Measurements from ENCODE around the gene RHOG.
"Not testable (repeated sequence)": the region's sequence is repeated elsewhere in the genome, so short reads cannot be mapped to it uniquely, and the experiment has no call there.

RHOG gene

GRCh38 chr11:3840870-3841425 is at the start of gene RHOG:
TSS of gene RHOG (minus strand) at chr11:3840959. CDS start at chr11:3828138, 12,821 bp downstream.
- in situ Hi-C loops (cut with MboI; ENCODE audit: low sequenced_read_pairs): no loop called here

GRCh38 chr11:3890014-3890413 is 49.3 kb upstream of the RHOG start:
- in situ Hi-C loops (cut with MboI; ENCODE audit: low sequenced_read_pairs): no loop called here

GRCh38 chr11:3888876-3889275 is 48.1 kb upstream of the RHOG start:
- in situ Hi-C loops (cut with MboI; ENCODE audit: low sequenced_read_pairs): no loop called here

GRCh38 chr11:3886985-3887384 is 46.2 kb upstream of the RHOG start:
- in situ Hi-C loops (cut with MboI; ENCODE audit: low sequenced_read_pairs): no loop called here

GRCh38 chr11:3885855-3886254 is 45.1 kb upstream of the RHOG start:
- in situ Hi-C loops (cut with MboI; ENCODE audit: low sequenced_read_pairs): no loop called here

- in situ Hi-C loops (cut with MboI; ENCODE audit: low sequenced_read_pairs): no loop called here
Observed at GRCh38 chr11:3882655-3883054, 41.9 kb upstream of the RHOG start.

- in situ Hi-C loops (cut with MboI; ENCODE audit: low sequenced_read_pairs): no loop called here
Observed at GRCh38 chr11:3880724-3881123, 40.0 kb upstream of the RHOG start.

GRCh38 chr11:3879967-3880542 is 39.3 kb upstream of the RHOG start:
- in situ Hi-C loops (cut with MboI; ENCODE audit: low sequenced_read_pairs): no loop called here

- in situ Hi-C loops (cut with MboI; ENCODE audit: low sequenced_read_pairs): no loop called here
Observed at GRCh38 chr11:3879216-3879966, 38.6 kb upstream of the RHOG start.

GRCh38 chr11:3878258-3878584 is 37.5 kb upstream of the RHOG start:
- in situ Hi-C loops (cut with MboI; ENCODE audit: low sequenced_read_pairs): no loop called here

GRCh38 chr11:3877364-3878257 is 36.9 kb upstream of the RHOG start:
- in situ Hi-C loops (cut with MboI; ENCODE audit: low sequenced_read_pairs): no loop called here

- in situ Hi-C loops (cut with MboI; ENCODE audit: low sequenced_read_pairs): no loop called here
Observed at GRCh38 chr11:3876613-3877012, 35.9 kb upstream of the RHOG start.

GRCh38 chr11:3873712-3874349 is 33.1 kb upstream of the RHOG start:
- in situ Hi-C loops (cut with MboI; ENCODE audit: low sequenced_read_pairs): no loop called here

- in situ Hi-C loops (cut with MboI; ENCODE audit: low sequenced_read_pairs): no loop called here
Observed at GRCh38 chr11:3867209-3868091, 26.7 kb upstream of the RHOG start.

- in situ Hi-C loops (cut with MboI; ENCODE audit: low sequenced_read_pairs): no loop called here
Observed at GRCh38 chr11:3866836-3867208, 26.1 kb upstream of the RHOG start.

- in situ Hi-C loops (cut with MboI; ENCODE audit: low sequenced_read_pairs): no loop called here
Observed at GRCh38 chr11:3866206-3866605, 25.4 kb upstream of the RHOG start.

GRCh38 chr11:3865388-3866193 is 24.8 kb upstream of the RHOG start:
- in situ Hi-C loops (cut with MboI; ENCODE audit: low sequenced_read_pairs): no loop called here

- in situ Hi-C loops (cut with MboI; ENCODE audit: low sequenced_read_pairs): no loop called here
Observed at GRCh38 chr11:3861683-3862082, 20.9 kb upstream of the RHOG start.

GRCh38 chr11:3860898-3861393 is 20.2 kb upstream of the RHOG start:
- in situ Hi-C loops (cut with MboI; ENCODE audit: low sequenced_read_pairs): not testable (repeated sequence)
